Calu3 (cell line): ENCODE results near the gene TMCC2. TPM values are rescaled to one million over a fixed set of nuclear protein-coding genes. Genes with fewer than 3 reads are reported as not detected.

ENCODE experiments used
- BruUV-seq: library from RNA; stranded (reverse); fragments of 400-500 nt; replicated peaks from 2 replicates; lab custom pipeline; 2021; lab: Mats Ljungman, UMichigan
- CTCF ChIA-PET: fragments of 300-600 bp; sonication (Branson Sonifier 250); formaldehyde crosslinking; loops from one replicate; lab custom pipeline; 2022; ENCODE audit warnings: antibody characterized with exemption; lab: Charles Lee
- DNase-seq: peaks from one replicate; pipeline ENCODE4 v3.0.0; 2022
- H3K27ac Mint-ChIP-seq: one replicate; pipeline ENCODE4 v1.8.0; 2022; ENCODE audit warnings: mixed read lengths; ENCODE audit not compliant: unreplicated experiment
- H3K27me3 Mint-ChIP-seq: one replicate; pipeline ENCODE4 v1.8.0; 2022; ENCODE audit warnings: mixed read lengths; ENCODE audit not compliant: unreplicated experiment
- H3K36me3 Mint-ChIP-seq: one replicate; pipeline ENCODE4 v1.8.0; 2022; ENCODE audit warnings: mild to moderate bottlenecking, moderate library complexity, mixed read lengths; ENCODE audit not compliant: insufficient read depth, unreplicated experiment
- H3K4me1 Mint-ChIP-seq: one replicate; pipeline ENCODE4 v1.8.0; 2022; ENCODE audit warnings: mild to moderate bottlenecking, low read depth, mixed read lengths; ENCODE audit not compliant: unreplicated experiment
- H3K4me3 Mint-ChIP-seq: one replicate; pipeline ENCODE4 v1.8.0; 2022; ENCODE audit warnings: mild to moderate bottlenecking, low read depth, moderate library complexity, mixed read lengths; ENCODE audit not compliant: unreplicated experiment
- H3K9me3 Mint-ChIP-seq: one replicate; pipeline ENCODE4 v1.8.0; 2022; ENCODE audit warnings: low read depth, mixed read lengths; ENCODE audit not compliant: unreplicated experiment
- intact Hi-C: fragments of 100-400 bp; cut with micrococcal nuclease; formaldehyde crosslinking; loops from one replicate; pipeline ENCODE4 v1.10.0; 2022; ENCODE audit not compliant: unreplicated experiment
- total RNA-seq: library from RNA; stranded (reverse); gene quantifications from 2 replicates; pipeline ENCODE4 v1.2.3, GENCODE V29; 2022
- TF ChIP-seq, protein P1 (sequence below): fragments of 200-600 bp; IDR thresholded peaks from one replicate; pipeline ENCODE4 v1.8.0; 2022; ENCODE audit warnings: antibody characterized with exemption; ENCODE audit not compliant: unreplicated experiment

TMCC2 gene
- total RNA-seq, 1 experiment from 2014 or later: 0.33 TPM

DNA sequence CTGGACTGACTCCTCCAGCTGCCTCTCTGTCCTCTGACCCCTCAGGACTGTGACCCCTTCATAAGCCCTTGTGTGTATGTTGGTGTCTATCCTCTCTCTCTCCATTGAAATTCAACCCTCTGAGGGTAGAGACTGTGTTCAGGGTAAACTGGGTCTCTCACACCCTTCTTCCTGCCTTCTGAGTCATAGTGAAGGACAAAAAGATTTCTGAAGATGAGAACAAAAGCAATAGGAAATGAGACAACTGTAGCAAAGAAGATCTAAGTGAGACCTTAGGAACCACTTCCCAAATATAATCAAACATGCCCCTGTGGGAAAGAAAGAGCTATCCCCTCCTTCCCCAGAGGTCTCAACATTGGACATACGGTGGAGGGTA, 76.9 kb downstream of the TMCC2 start:
- H3K4me1 Mint-ChIP-seq: peaks cover 19% of the 10 kb centered on the region
- TF ChIP-seq, protein P1, sequence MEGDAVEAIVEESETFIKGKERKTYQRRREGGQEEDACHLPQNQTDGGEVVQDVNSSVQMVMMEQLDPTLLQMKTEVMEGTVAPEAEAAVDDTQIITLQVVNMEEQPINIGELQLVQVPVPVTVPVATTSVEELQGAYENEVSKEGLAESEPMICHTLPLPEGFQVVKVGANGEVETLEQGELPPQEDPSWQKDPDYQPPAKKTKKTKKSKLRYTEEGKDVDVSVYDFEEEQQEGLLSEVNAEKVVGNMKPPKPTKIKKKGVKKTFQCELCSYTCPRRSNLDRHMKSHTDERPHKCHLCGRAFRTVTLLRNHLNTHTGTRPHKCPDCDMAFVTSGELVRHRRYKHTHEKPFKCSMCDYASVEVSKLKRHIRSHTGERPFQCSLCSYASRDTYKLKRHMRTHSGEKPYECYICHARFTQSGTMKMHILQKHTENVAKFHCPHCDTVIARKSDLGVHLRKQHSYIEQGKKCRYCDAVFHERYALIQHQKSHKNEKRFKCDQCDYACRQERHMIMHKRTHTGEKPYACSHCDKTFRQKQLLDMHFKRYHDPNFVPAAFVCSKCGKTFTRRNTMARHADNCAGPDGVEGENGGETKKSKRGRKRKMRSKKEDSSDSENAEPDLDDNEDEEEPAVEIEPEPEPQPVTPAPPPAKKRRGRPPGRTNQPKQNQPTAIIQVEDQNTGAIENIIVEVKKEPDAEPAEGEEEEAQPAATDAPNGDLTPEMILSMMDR: no peak
- H3K27ac Mint-ChIP-seq: peak overlapping the region; percentile 59
- CTCF ChIA-PET: no interaction called here
- DNase-seq: no peak
- H3K27me3 Mint-ChIP-seq: no peaks in the 10 kb centered on the region
- no peaks in the 10 kb centered on the region for H3K9me3 Mint-ChIP-seq
- no peak overlapping the region for H3K4me3 Mint-ChIP-seq
- intact Hi-C loops: no loop called here
- BruUV-seq: no TSS peak
- peaks cover 27% of the 10 kb centered on the region for H3K36me3 Mint-ChIP-seq

DNA sequence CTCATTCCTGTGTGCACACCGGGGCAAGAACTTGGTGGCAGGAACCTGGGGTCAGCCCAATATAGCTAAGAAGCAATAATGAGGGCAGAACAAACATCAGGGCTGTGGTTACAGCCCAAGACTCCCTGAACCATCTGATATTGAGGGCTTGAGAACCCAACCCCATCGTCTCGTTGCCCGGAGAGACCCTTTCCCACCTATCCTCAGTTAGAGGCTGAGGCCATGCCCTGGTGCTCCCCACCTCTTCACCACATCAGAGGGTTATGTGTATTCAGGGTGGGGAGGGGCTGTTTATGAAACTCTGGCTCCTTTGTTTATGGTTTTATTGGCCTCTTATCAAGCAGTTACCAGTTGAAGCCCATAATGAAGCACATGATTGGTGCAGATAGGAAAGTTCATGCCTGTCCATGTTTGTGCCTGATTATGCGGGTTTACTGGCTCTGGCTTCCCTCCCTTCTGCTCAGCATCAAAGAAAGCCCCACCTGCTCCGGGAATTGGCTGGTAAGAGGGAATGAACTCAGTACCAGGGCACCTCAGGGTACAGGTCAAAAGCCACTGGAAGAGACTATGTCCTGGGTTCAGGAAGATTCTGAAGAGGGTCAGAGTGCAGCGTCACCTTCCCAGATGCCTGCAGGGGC, 79.3 kb downstream of the TMCC2 start:
- no peak overlapping the region for H3K27ac Mint-ChIP-seq
- TF ChIP-seq, protein P1: no peak
- intact Hi-C loops: no loop called here
- H3K4me3 Mint-ChIP-seq: no peak overlapping the region
- no peak for DNase-seq
- CTCF ChIA-PET: interaction anchor here (1.0 to 1.7 kb wide), 2 partner anchors 13 to 34 kb away, joined by 3 to 4 read pairs; no protein-coding TSS in a partner anchor
- H3K36me3 Mint-ChIP-seq: peaks cover 16% of the 10 kb centered on the region
- H3K9me3 Mint-ChIP-seq: no peaks in the 10 kb centered on the region
- BruUV-seq: no TSS peak
- no peaks in the 10 kb centered on the region for H3K27me3 Mint-ChIP-seq
- peaks cover 12% of the 10 kb centered on the region for H3K4me1 Mint-ChIP-seq

DNA sequence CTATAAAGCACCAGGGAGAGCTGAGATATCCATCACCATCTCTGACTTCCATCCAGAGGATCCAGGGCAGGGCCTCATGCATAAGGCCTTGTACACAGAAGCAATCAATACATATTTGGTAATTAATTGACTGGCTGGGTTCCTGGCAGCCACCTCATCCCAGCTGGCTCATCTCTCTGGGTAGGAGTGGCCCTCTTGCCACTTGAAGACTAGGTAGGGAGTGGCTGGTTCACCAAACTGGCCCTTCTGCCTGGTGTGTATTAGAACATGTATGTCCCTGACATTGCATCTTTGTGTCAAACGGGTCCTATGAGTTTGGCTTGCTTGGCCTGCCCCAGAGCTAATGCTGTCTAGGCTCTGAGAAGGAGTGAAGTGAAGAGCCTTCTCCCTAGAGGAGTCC, 82.0 kb downstream of the TMCC2 start:
- H3K36me3 Mint-ChIP-seq: peaks cover 10% of the 10 kb centered on the region
- CTCF ChIA-PET: interaction anchor here (1.3 kb wide), 1 partner anchor 36 kb away, joined by 6 read pairs; no protein-coding TSS in a partner anchor
- TF ChIP-seq, protein P1: no peak
- no peaks in the 10 kb centered on the region for H3K9me3 Mint-ChIP-seq
- H3K27ac Mint-ChIP-seq: no peak overlapping the region
- intact Hi-C loops: no loop called here
- H3K27me3 Mint-ChIP-seq: no peaks in the 10 kb centered on the region
- no TSS peak for BruUV-seq
- DNase-seq: no peak
- no peak overlapping the region for H3K4me3 Mint-ChIP-seq
- peaks cover 12% of the 10 kb centered on the region for H3K4me1 Mint-ChIP-seq

DNA sequence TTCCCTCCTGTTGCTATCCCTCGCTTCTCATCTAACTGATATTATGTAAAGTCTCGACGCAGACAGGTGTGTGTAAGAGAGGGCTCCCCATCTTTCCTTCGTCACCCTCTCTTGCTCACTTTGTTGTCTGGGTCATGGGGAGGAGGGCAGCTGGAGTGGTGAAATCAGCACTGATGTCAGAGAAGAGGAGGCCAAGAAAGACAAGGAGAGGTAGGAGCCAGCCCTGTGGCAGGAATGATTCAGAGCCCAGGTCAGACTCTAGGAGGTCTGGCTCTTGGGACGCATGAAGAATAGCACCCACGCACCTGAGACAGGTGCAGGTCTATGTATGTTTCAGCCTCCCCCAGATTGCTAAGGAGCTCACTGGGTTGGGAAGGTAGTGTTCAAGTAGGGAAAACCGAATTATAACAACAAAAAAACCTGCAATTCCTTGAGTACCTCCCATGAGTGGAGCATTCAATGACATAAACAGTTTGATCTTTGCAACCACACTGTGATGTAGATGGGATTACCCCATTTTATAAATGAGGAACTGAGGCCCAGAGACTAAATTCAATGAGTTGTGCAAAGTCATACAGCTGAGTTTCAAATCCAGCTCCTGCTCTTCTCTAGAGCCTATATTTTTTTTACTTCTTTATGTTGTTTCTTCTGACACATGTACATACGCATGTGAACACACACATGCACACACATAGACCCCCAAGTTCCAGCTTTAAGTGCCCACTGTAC, 83.4 kb downstream of the TMCC2 start:
- CTCF ChIA-PET: no interaction called here
- H3K4me3 Mint-ChIP-seq: no peak overlapping the region
- peaks cover 4% of the 10 kb centered on the region for H3K36me3 Mint-ChIP-seq
- no peak overlapping the region for H3K27ac Mint-ChIP-seq
- peaks cover 12% of the 10 kb centered on the region for H3K4me1 Mint-ChIP-seq
- intact Hi-C loops: no loop called here
- no peak for DNase-seq
- TF ChIP-seq, protein P1: no peak
- no peaks in the 10 kb centered on the region for H3K9me3 Mint-ChIP-seq
- BruUV-seq: no TSS peak
- no peaks in the 10 kb centered on the region for H3K27me3 Mint-ChIP-seq
